Stimulated activated CD4-positive, alpha-beta T cell treated with anti-CD3 and anti-CD28 coated beads, Interleukin-4, amount 100 ng/mL, for 4 hours (primary cell): ENCODE results near the gene ITGA6.
"Not testable (repeated sequence)": the region's sequence is repeated elsewhere in the genome, so short reads cannot be mapped to it uniquely, and the experiment has no call there.

Source experiments
- DNase-seq, 2 experiments: peaks; one replicate each; pipeline ENCODE4 v3.0.0-alpha.2; 2020

The ITGA6 gene

DNA sequence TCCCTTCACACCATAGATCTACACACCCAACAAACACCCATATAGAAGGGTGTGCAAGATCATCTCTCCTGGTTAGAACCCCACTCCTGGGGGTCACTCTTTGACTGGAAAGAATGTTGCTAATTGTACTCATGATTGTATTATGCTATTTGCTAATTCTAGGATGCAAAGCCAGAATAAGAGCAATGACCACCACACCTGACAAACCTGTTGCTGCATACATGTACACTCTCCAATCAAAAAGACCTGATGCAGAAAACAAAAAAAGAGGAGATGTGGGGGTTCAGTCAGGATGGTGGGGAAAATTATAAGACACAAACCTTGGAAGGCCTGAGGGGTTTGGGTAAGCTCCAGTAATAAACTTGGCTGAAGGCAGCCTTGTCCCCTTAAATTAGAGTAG, 91.6 kb downstream of the ITGA6 start:
- no peak for DNase-seq

DNA sequence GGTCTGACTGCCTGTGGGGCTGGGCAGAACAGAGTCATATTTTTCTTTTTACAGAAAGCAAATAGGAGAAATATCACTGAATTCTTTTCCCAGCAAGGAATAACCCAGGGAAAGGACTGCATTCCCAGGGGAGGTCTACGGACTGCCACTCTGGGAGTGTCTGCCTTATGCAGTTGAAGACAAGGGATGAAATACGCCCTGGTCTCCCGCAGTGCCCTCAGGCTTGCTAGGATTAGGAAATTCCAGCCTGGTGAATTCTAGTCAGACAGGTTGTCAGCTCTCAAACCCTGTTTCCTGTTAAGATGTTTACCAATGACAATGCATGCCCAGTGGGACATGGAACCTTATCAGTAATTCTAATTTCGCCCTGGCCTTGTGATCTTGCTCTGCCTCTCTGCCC, 98.2 kb downstream of the ITGA6 start:
- no peak for DNase-seq

GRCh38 chr2:172531309-172531708, 103.9 kb downstream of the ITGA6 start:
- DNase-seq: no peak

DNA sequence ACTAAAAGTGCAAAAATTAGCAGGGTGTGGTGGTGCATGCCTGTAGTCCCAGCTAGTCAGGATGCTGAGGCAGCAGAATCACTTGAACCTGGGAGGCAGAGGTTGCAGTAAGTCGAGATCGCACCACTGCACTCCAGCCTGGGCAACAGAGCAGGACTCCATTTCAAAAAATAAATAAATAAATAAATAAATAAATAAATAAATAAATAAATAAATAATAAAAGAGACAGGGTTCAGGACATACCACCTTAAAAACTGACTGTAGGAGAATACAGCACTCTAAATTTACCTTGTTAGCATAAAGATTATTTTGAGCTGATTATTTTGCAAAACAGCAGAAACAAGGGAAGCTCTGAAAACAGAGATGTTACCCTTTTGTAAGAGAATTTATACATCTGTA, 105.1 kb downstream of the ITGA6 start:
- not testable (repeated sequence) for DNase-seq

DNA sequence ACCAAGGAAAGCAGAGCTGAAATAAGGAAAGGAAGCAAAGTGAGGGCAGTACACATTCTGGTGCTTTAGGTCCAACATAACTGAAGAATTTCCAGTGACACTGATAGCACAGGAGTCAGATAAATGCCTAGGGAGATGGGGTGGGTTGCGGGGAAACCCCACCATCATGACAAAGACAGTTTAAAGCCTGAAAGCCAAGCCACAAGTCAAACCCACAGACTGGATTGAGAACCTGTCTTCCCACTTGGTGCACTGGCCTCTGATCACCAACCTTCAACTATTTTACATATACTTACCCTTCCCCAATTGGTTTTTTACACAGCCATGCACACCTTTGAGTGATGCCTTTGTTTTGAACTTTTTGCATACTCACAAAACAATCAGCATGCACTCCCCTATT, 106.3 kb downstream of the ITGA6 start:
- DNase-seq: no peak

DNA sequence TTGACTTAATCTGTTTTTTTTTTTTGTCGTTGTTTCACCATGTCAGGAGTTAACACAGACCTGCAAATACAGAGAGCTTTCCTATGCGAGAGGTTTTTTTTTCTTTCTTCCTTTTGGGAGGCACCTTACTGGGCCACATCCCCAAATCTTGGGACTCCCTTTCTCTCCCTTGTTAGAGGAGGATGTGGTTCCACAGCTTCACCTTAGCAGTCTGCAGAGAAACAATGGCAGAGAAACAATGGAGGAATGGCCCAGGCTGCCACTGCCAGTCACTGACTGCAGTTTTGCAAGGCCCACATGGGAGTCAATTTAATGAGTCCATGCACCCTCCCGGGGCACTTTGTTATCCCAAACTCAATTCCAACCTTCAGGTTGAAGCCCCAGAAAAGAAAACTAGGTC, 107.7 kb downstream of the ITGA6 start:
- DNase-seq: no peak

DNA sequence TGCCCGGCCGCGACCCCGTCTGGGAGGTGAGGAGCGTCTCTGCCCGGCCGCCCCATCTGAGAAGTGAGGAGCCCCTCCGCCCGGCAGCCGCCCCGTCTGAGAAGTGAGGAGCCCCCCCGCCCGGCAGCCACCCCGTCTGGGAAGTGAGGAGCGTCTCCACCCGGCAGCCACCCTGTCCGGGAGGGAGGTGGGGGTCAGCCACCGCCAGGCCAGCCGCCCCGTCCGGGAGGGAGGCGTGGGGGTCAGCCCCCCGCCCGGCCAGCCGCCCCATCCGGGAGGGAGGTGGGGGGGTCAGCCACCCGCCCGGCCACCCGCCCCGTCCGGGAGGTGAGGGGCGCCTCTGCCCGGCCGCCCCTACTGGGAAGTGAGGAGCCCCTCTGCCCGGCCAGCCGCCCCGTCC, 110.5 kb downstream of the ITGA6 start:
- DNase-seq: not testable (repeated sequence)

DNA sequence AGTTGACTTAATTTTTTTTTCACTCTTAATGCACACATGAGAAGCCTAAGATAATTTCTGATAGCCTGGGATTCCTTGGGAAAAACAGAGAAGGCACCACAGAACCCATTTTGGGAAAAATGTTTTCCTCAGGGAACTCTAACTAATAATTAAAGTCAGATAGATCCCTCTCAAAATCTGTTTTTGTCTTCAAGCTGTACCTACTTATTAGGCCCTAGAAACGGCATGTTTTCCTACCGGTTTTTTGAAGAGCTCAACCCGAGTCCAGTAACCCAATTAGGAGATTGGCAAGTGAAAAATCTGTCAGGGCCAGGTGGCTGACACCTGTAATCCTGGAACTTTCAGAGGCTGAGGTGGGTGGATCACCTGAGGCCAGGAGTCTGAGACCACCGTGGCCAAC, 112.4 kb downstream of the ITGA6 start:
- no peak for DNase-seq

DNA sequence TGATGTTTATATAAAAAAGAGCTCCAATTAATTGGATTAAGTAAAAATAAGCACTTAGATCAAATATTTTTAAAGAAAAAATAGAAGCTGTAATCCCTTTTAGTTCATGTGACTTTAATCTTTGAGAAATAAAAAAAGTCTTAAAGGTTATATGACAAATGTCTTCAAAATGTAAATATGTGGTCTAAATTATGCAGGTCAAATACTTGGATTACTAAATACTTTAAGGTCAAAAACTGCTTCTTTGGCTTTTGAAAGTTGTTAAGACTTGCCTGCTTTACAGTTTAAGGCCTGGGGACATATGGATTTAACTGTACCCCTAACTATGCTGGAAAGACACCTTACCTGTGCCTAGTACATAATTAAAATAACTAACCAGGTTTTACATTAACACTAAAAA, 113.0 kb downstream of the ITGA6 start:
- no peak for DNase-seq

DNA sequence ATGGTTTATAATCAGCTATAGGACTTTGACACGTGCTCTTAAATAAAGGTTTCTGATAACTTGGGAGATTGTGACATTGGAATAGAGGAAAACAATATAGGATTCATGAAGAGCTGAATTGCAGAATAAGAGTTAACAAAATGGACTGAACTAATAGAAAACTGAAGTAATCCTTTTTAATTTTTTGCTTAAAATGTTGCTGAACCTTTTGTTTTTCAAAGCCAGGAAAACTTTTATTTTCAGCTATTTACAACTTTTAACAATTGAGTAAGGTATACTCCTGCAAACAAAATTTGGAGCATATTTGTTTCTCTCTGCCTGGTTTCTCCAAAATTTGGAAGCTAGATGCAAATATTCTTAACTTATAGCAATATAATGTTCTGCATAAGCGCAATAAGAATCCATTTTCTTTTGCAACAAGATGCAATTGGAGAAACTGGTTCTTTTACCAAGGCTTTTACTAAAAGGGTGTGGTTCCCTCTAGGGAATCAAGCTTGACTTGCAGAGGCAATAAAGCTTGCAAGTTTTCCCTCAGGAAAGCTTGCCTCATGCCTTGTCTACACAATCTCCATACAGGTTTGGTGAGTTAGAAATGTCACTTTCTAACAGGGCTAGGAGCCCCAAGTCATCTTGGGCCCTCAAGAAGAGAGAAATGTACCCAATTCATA, 118.2 kb downstream of the ITGA6 start:
- DNase-seq: no peak

DNA sequence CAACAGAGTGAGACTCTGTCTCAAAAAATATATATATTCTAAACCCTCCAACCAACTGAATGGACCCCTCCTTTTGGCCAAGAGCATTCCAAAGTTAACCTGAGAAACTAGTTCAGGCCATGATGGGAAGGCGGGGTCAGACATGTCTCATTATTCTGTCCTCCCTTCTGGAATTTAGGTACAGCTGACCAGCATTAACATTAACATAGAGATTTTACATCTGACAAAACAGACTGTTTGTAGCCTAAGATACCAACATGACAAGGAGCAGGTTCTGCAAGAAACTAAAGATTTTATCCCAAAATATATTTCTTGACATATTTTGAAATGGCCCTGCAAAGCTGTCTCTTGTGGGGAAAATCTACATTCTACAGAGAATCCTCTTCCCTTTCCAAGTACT, 121.7 kb downstream of the ITGA6 start:
- no peak for DNase-seq

GRCh38 chr2:172549802-172550201, 122.4 kb downstream of the ITGA6 start:
- not testable (repeated sequence) for DNase-seq

DNA sequence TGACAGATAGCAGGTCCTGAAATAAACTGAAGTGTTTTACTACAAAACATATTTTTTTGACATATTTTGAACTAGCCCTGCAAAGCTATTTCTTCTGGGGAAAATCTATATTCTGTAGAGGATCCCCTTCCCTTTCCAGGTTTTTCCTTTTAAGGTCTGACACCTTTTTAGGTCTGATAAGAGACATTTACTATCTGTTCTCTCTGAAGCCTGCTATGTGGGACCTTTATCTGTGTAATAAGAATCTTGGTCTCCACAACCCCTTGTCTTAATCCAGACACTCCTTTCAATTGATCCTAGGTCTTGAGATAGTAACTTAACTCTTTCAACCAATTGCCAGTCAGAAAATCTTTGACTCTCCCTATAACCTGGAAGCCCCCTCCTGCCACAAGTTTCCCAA, 123.0 kb downstream of the ITGA6 start:
- DNase-seq: no peak

DNA sequence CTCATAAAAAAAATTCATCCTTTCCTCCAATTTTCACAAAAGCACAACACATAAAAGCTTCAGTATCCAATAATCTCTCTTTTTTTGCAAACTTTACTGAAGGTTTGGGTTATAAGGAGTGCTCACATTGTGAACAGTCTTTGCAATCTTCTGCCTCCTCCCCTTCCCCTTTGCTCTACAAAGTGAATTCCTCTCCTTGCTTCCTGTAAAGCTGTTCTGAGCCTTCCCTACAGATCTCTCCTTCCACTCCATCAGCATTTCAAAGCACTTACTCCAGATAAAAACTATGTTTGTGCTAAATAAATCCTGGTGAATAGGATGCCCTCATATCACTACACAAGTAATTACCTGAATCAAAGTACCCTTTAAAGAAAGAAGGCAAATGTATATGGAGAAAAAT, 123.9 kb downstream of the ITGA6 start:
- no peak for DNase-seq

- no peak for DNase-seq
Observed at GRCh38 chr2:172552547-172553291, 125.3 kb downstream of the ITGA6 start.

- peak in 1 of 2 experiments; percentile 8 for DNase-seq
Observed at GRCh38 chr2:172554352-172555271, 127.2 kb downstream of the ITGA6 start.

GRCh38 chr2:172555272-172555521, 127.8 kb downstream of the ITGA6 start:
- DNase-seq: no peak
